HCT116 (cell line): ENCODE results near the gene WWOX. TPM values are rescaled to one million over a fixed set of nuclear protein-coding genes. Genes with fewer than 3 reads are reported as not detected.

ENCODE experiments used
- ATAC-seq: fragments of 200-7000 bp; cut with Tn5 transposase; 2 replicates; pipeline ENCODE4 v1.9.1; 2020; ENCODE audit warnings: mild to moderate bottlenecking, moderate library complexity
- BruUV-seq: library from RNA; stranded (reverse); fragments of 400-500 nt; replicated peaks from 2 replicates; lab custom pipeline; 2021; lab: Mats Ljungman, UMichigan
- CTCF ChIA-PET: fragments of 300-600 bp; sonication (Branson Sonifier 250); formaldehyde crosslinking; loops from one replicate; lab custom pipeline; 2021; ENCODE audit warnings: antibody characterized with exemption; lab: Charles Lee
- POLR2A ChIA-PET: fragments of 300-600, 350-600 bp; sonication (Branson Sonifier 250); formaldehyde crosslinking; loops from one replicate; lab custom pipeline; 2021; ENCODE audit warnings: antibody characterized with exemption; lab: Charles Lee
- RAD21 ChIA-PET, 2 experiments: fragments of 300-600 bp; sonication (Branson Sonifier 250); formaldehyde crosslinking; loops; one replicate each; lab custom pipeline; 2023; ENCODE audit warnings: low total read pairs in 2 of 2; ENCODE audit not compliant: uncharacterized antibody in 2 of 2, unreplicated experiment in 2 of 2, low non-redundant PET in 1 of 2; lab: Charles Lee
- DNase-seq: peaks from one replicate; pipeline ENCODE4 v3.0.0-alpha.2; 2010; ENCODE audit warnings: low read depth, low spot score
- H2AFZ ChIP-seq: fragments of 200-600 bp; shearing (Covaris generic), sonication (generic); 2 replicates; pipeline ENCODE4 v1.6.1; 2017; ENCODE audit warnings: low read depth, mixed run types, mixed read lengths, antibody characterized with exemption, low read length; ENCODE audit not compliant: poor library complexity, severe bottlenecking
- H3K27ac ChIP-seq: 2 replicates; pipeline ENCODE4 v1.5.1; 2012; ENCODE audit warnings: low read depth, low read length
- H3K27me3 ChIP-seq: fragments of 200-600 bp; sonication (generic); 2 replicates; pipeline ENCODE4 v1.6.1; 2016; ENCODE audit warnings: mixed run types, low read length, mixed read lengths; ENCODE audit not compliant: insufficient read depth
- H3K36me3 ChIP-seq, 2 experiments: fragments of 200-500 bp in 1 of 2; fragments of 200-600 bp in 1 of 2; sonication (Bioruptor generic) in 1 of 2; sonication (generic) in 1 of 2; 2 replicates each; pipeline versions ENCODE4 v1.5.1 to v1.6.1; 2014 to 2016; ENCODE audit warnings: low read length in 2 of 2, inconsistent platforms in 1 of 2, mixed read lengths in 1 of 2, mixed run types in 1 of 2; ENCODE audit not compliant: insufficient read depth in 2 of 2, control insufficient read depth in 1 of 2
- H3K4me1 ChIP-seq, 2 experiments: fragments of 200-600 bp in 1 of 2; sonication (generic) in 1 of 2; 2 replicates each; pipeline versions ENCODE4 v1.5.1 to v1.6.1; 2012 to 2017; ENCODE audit warnings: low read length in 2 of 2, inconsistent platforms in 1 of 2, mild to moderate bottlenecking in 1 of 2, mixed read lengths in 1 of 2, mixed run types in 1 of 2, moderate library complexity in 1 of 2; ENCODE audit not compliant: insufficient read depth in 2 of 2, control insufficient read depth in 1 of 2
- H3K4me2 ChIP-seq: fragments of 200-600 bp; sonication (generic); 2 replicates; pipeline ENCODE4 v1.6.1; 2017; ENCODE audit warnings: mixed run types, low read length, mixed read lengths
- H3K4me3 ChIP-seq, 2 experiments: fragments of 200-600 bp in 1 of 2; sonication (generic) in 1 of 2; replicated peaks in 1 of 2; 2 replicates each; pipeline ENCODE4 v1.5.1; 2011 to 2016; ENCODE audit warnings: low read length in 2 of 2, control low read depth in 1 of 2, low read depth in 1 of 2, mild to moderate bottlenecking in 1 of 2, mixed read lengths in 1 of 2, mixed run types in 1 of 2
- H3K79me2 ChIP-seq: fragments of 200-600 bp; sonication (generic); 2 replicates; pipeline ENCODE4 v1.6.1; 2017; ENCODE audit warnings: mild to moderate bottlenecking, mixed run types, low read length, moderate library complexity, mixed read lengths; ENCODE audit not compliant: insufficient read depth
- H3K9ac ChIP-seq: fragments of 200-600 bp; sonication (generic); 2 replicates; pipeline ENCODE4 v1.6.1; 2016; ENCODE audit warnings: low read length, mixed read lengths
- H3K9me2 ChIP-seq: fragments of 200-600 bp; sonication (generic), shearing (Covaris generic); 2 replicates; pipeline ENCODE4 v1.6.1; 2017; ENCODE audit warnings: mixed run types, mild to moderate bottlenecking, moderate library complexity; ENCODE audit not compliant: insufficient read depth
- H3K9me3 ChIP-seq, 2 experiments: fragments of 200-500 bp in 1 of 2; fragments of 200-600 bp in 1 of 2; sonication (Bioruptor generic) in 1 of 2; sonication (generic) in 1 of 2; 2 replicates each; pipeline ENCODE4 v1.6.1; 2014 to 2017; ENCODE audit warnings: low read length in 2 of 2, mixed read lengths in 2 of 2, inconsistent platforms in 1 of 2, low read depth in 1 of 2, mild to moderate bottlenecking in 1 of 2, mixed run types in 1 of 2, moderate library complexity in 1 of 2; ENCODE audit not compliant: control insufficient read depth in 1 of 2, insufficient read depth in 1 of 2
- H4K20me1 ChIP-seq: fragments of 200-600 bp; sonication (generic), shearing (Covaris generic); 2 replicates; pipeline ENCODE4 v1.6.1; 2017; ENCODE audit warnings: mixed run types, mild to moderate bottlenecking, moderate library complexity; ENCODE audit not compliant: insufficient read depth
- CEBPB ChIP-seq: IDR thresholded peaks from 2 replicates; pipeline ENCODE4 v1.6.1; 2012; ENCODE audit warnings: low read depth
- EGR1 ChIP-seq: IDR thresholded peaks from 2 replicates; pipeline ENCODE4 v1.6.1; 2012; ENCODE audit warnings: low read depth
- ELF1 ChIP-seq: IDR thresholded peaks from 2 replicates; pipeline ENCODE4 v1.6.1; 2012; ENCODE audit warnings: low read depth, borderline replicate concordance
- EZH2 ChIP-seq: fragments of 200-600 bp; sonication (generic); IDR thresholded peaks from 2 replicates; pipeline ENCODE4 v1.6.1; 2017; ENCODE audit warnings: antibody characterized with exemption, mixed run types
- EZH2phosphoT487 ChIP-seq: fragments of 200-600 bp; IDR thresholded peaks from 2 replicates; pipeline ENCODE4 v1.6.1; 2018; ENCODE audit warnings: antibody characterized with exemption, borderline replicate concordance
- FOSL1 ChIP-seq: IDR thresholded peaks from 2 replicates; pipeline ENCODE4 v1.6.1; 2012; ENCODE audit warnings: low read depth
- POLR2AphosphoS5 ChIP-seq: IDR thresholded peaks from 2 replicates; pipeline ENCODE4 v1.6.1; 2011; ENCODE audit warnings: mild to moderate bottlenecking, low read depth, low read length, moderate library complexity
- SIN3A ChIP-seq: IDR thresholded peaks from 2 replicates; pipeline ENCODE4 v1.6.1; 2012; ENCODE audit warnings: low read depth
- SP1 ChIP-seq: IDR thresholded peaks from 2 replicates; pipeline ENCODE4 v1.6.1; 2012; ENCODE audit warnings: low read depth
- ZFX ChIP-seq: fragments of 450-650 bp; IDR thresholded peaks from 2 replicates; pipeline ENCODE4 v1.6.1; 2017
- intact Hi-C: fragments of 100-400 bp; cut with micrococcal nuclease; formaldehyde crosslinking; loops from 2 replicates; pipeline ENCODE4 v1.10.0; 2022
- total RNA-seq: library from RNA; stranded (reverse); gene quantifications from one replicate; pipeline ENCODE4 v1.2.1, GENCODE V29; 2021; ENCODE audit not compliant: unreplicated experiment
- TF ChIP-seq, protein P1 (sequence below), 3 experiments: fragments of 200-600 bp in 1 of 3; sonication (generic) in 1 of 3; IDR thresholded peaks in 2 of 3; conservative IDR thresholded peaks in 1 of 3; 2 replicates each; pipeline ENCODE4 v1.5.1; 2012 to 2017; ENCODE audit warnings: low read depth in 2 of 3, low read length in 2 of 3, antibody characterized with exemption in 1 of 3, borderline replicate concordance in 1 of 3, control low read depth in 1 of 3, mild to moderate bottlenecking in 1 of 3, mixed read lengths in 1 of 3, mixed run types in 1 of 3, moderate library complexity in 1 of 3; ENCODE audit not compliant: insufficient read depth in 1 of 3
- TF ChIP-seq, protein P2 (sequence below): IDR thresholded peaks from 2 replicates; pipeline ENCODE4 v1.6.1; 2012
- TF ChIP-seq, protein P3 (sequence below): IDR thresholded peaks from 2 replicates; pipeline ENCODE4 v1.6.1; 2012

The WWOX gene
- total RNA-seq, 1 experiment from 2014 or later = 13.7 TPM

DNA sequence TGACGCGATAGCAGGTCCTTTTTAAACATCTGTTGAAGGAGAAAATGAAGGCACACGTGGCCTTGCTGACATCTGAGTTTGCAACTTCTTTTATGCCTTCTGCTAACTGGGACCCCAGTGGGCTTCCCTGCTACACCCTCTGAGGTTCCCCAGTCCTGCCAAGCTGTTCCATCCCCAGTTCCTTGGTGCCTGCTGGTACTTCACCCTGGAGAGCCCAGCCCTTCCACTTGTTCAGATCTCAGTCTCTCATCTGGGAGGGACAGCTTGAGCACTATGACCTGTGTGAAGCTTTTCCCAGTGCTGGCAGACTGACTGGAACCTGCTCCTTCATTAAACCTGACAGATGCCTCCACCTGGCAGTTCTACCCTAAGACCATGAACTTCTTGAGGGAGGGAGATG lies 95.5 kb downstream of the WWOX start (continued):
- TF ChIP-seq, protein P1, sequence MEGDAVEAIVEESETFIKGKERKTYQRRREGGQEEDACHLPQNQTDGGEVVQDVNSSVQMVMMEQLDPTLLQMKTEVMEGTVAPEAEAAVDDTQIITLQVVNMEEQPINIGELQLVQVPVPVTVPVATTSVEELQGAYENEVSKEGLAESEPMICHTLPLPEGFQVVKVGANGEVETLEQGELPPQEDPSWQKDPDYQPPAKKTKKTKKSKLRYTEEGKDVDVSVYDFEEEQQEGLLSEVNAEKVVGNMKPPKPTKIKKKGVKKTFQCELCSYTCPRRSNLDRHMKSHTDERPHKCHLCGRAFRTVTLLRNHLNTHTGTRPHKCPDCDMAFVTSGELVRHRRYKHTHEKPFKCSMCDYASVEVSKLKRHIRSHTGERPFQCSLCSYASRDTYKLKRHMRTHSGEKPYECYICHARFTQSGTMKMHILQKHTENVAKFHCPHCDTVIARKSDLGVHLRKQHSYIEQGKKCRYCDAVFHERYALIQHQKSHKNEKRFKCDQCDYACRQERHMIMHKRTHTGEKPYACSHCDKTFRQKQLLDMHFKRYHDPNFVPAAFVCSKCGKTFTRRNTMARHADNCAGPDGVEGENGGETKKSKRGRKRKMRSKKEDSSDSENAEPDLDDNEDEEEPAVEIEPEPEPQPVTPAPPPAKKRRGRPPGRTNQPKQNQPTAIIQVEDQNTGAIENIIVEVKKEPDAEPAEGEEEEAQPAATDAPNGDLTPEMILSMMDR (IDR thresholded peaks at IDR 0.05 in 2 of 3, conservative IDR thresholded peaks at IDR 0.05 in 1 of 3; ENCODE audit: borderline replicate concordance in 1 of 3, insufficient read depth in 1 of 3, low read depth in 2 of 3, low read length in 2 of 3) = no peak
- TF ChIP-seq SP1 = no peak
- TF ChIP-seq ZFX = no peak
- no peak for TF ChIP-seq POLR2AphosphoS5

DNA sequence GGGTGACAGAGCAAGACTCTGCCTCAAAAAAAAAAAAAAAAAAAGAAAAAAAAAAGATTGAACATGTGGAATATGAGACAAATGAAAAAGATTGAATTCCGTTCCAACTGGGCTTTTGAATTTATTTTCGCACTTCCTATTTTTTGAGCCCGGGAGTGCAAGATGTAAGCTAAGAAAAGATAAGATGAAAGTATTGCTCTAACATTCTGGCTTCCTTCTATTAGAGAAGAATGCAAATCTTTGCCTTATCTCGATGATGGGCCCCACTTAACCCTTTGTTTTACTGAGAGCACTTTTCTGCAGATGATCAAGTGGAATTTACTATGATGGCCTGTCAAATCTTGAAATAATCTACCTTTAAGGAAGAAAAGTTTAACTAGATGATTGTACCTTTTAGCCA lies 96.3 kb downstream of the WWOX start:
- RAD21 ChIA-PET = no interaction called here
- Histone ChIP-seq H3K9ac (no peak overlapping the region), H3K4me2 (no peak overlapping the region), H3K9me2 (no peaks in the 10 kb centered on the region), H3K79me2 (no peaks in the 10 kb centered on the region), H3K4me3 (no peak overlapping the region), H3K27ac (no peak overlapping the region), H2AFZ (no peak overlapping the region), H3K36me3 (no peaks in the 10 kb centered on the region), H3K9me3 (no peaks in the 10 kb centered on the region), H3K4me1 (no peaks in the 10 kb centered on the region), H4K20me1 (no peaks in the 10 kb centered on the region), H3K27me3 (no peaks in the 10 kb centered on the region)
- DNase-seq (no peak), ATAC-seq (no peak)
- intact Hi-C loops = no loop called here
- no TSS peak for BruUV-seq
- POLR2A ChIA-PET = no interaction called here
- CTCF ChIA-PET = no interaction called here
- no peak for TF ChIP-seq CEBPB
- no peak for TF ChIP-seq ELF1
- TF ChIP-seq EGR1 = no peak
- no peak for TF ChIP-seq SIN3A

DNA sequence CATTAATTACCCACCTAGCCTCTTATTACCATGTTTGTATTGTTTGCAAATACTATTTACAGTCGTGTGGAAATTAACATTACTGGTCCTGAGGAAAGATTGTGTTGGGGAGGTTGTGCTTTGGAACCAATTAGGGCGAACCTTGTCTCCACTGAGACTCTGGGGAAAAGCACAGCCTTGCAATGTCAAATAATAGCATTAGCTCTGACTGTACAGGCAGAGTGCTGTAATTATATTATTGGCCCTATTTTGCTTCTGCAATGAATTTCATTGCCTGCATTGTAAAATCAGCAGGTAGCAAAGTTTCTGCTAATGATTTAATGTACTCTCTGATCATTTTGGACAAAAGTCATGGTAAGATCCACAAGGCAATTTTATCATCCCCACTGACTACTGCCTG lies 97.0 kb downstream of the WWOX start:
- Histone ChIP-seq H3K9me3 (no peaks in the 10 kb centered on the region), H3K9me2 (no peaks in the 10 kb centered on the region), H3K4me1 (no peaks in the 10 kb centered on the region), H4K20me1 (no peaks in the 10 kb centered on the region), H3K4me2 (no peak overlapping the region), H3K9ac (no peak overlapping the region), H3K4me3 (no peak overlapping the region), H2AFZ (no peak overlapping the region), H3K27ac (no peak overlapping the region), H3K27me3 (no peaks in the 10 kb centered on the region), H3K36me3 (no peaks in the 10 kb centered on the region), H3K79me2 (no peaks in the 10 kb centered on the region)
- DNase-seq = no peak
- TF ChIP-seq SP1 (no peak), EGR1 (no peak), SIN3A (no peak), EZH2phosphoT487 (no peak), EZH2 (no peak), FOSL1 (no peak)
- TF ChIP-seq, protein P2, sequence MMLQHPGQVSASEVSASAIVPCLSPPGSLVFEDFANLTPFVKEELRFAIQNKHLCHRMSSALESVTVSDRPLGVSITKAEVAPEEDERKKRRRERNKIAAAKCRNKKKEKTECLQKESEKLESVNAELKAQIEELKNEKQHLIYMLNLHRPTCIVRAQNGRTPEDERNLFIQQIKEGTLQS = no peak
- TF ChIP-seq, protein P1 (IDR thresholded peaks at IDR 0.05 in 2 of 3, conservative IDR thresholded peaks at IDR 0.05 in 1 of 3; ENCODE audit: borderline replicate concordance in 1 of 3, insufficient read depth in 1 of 3, low read depth in 2 of 3, low read length in 2 of 3) = no peak
- TF ChIP-seq, protein P3, sequence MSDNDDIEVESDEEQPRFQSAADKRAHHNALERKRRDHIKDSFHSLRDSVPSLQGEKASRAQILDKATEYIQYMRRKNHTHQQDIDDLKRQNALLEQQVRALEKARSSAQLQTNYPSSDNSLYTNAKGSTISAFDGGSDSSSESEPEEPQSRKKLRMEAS = no peak
- ChIA-PET POLR2A (no interaction called here), RAD21 (no interaction called here), CTCF (no interaction called here)
- intact Hi-C loops = no loop called here
- no TSS peak for BruUV-seq
- ATAC-seq = no peak
